ENCODE data around the gene ADARB2. TPM values are rescaled to one million over a fixed set of nuclear protein-coding genes. Genes with fewer than 3 reads are reported as not detected.

The ADARB2 gene
- total RNA-seq, 1 donor from 2014 or later: 1.8 TPM

- Mint-ChIP-seq H3K9me3 (peaks cover 2% of the 10 kb centered on the region), H3K36me3 (ENCODE audit: low read depth) (peaks cover 6% of the 10 kb centered on the region), H3K27ac (ENCODE audit: unreplicated experiment) (no peak overlapping the region), H3K4me1 (peaks cover 16% of the 10 kb centered on the region), H3K4me3 (no peak overlapping the region), H3K27me3 (ENCODE audit: low read depth) (peaks cover 23% of the 10 kb centered on the region)
- DNase-seq (ENCODE audit: low read depth, low spot score): no peak
- TF ChIP-seq, protein P1, sequence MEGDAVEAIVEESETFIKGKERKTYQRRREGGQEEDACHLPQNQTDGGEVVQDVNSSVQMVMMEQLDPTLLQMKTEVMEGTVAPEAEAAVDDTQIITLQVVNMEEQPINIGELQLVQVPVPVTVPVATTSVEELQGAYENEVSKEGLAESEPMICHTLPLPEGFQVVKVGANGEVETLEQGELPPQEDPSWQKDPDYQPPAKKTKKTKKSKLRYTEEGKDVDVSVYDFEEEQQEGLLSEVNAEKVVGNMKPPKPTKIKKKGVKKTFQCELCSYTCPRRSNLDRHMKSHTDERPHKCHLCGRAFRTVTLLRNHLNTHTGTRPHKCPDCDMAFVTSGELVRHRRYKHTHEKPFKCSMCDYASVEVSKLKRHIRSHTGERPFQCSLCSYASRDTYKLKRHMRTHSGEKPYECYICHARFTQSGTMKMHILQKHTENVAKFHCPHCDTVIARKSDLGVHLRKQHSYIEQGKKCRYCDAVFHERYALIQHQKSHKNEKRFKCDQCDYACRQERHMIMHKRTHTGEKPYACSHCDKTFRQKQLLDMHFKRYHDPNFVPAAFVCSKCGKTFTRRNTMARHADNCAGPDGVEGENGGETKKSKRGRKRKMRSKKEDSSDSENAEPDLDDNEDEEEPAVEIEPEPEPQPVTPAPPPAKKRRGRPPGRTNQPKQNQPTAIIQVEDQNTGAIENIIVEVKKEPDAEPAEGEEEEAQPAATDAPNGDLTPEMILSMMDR (conservative IDR thresholded peaks at IDR 0.05): no peak
Observed at GRCh38 chr10:1570416-1571051, 166.8 kb downstream of the ADARB2 start.

DNA sequence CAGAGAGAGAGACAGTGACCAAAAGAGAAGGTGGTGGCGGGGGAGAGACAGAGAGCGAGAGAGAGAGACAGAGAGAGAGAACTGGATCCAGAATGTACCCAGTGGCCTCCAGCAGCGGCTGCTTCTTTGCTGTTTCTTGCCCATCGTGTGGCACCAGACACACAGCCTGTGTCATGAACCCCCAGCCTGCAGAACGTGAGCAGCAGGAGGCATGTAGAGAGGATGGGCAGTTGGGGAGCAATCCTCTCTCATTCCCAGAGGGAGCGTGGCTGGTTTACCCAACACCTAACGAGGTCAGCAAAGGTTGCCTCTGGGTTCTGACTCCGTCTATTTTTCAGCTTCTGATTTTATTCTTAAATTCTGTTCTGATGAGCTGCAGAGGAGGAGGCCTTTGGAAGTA is 168.1 kb downstream of the ADARB2 start:
- peaks cover 16% of the 10 kb centered on the region for H3K4me1 Mint-ChIP-seq
- TF ChIP-seq, protein P1 (conservative IDR thresholded peaks at IDR 0.05): no peak
- H3K27ac Mint-ChIP-seq (ENCODE audit: unreplicated experiment): no peak overlapping the region
- no peak for DNase-seq (ENCODE audit: low read depth, low spot score)
- peaks cover 6% of the 10 kb centered on the region for H3K36me3 Mint-ChIP-seq (ENCODE audit: low read depth)
- H3K9me3 Mint-ChIP-seq: peaks cover 2% of the 10 kb centered on the region
- H3K4me3 Mint-ChIP-seq: no peak overlapping the region
- peaks cover 23% of the 10 kb centered on the region for H3K27me3 Mint-ChIP-seq (ENCODE audit: low read depth)

- peaks cover 23% of the 10 kb centered on the region for H3K27me3 Mint-ChIP-seq (ENCODE audit: low read depth)
- H3K4me3 Mint-ChIP-seq: no peak overlapping the region
- DNase-seq (ENCODE audit: low read depth, low spot score): no peak
- H3K4me1 Mint-ChIP-seq: peaks cover 16% of the 10 kb centered on the region
- H3K27ac Mint-ChIP-seq (ENCODE audit: unreplicated experiment): no peak overlapping the region
- peaks cover 2% of the 10 kb centered on the region for H3K9me3 Mint-ChIP-seq
- peaks cover 6% of the 10 kb centered on the region for H3K36me3 Mint-ChIP-seq (ENCODE audit: low read depth)
- TF ChIP-seq, protein P1 (conservative IDR thresholded peaks at IDR 0.05): no peak
Observed at GRCh38 chr10:1567742-1568495, 169.4 kb downstream of the ADARB2 start.

GRCh38 chr10:1567152-1567551 is 170.2 kb downstream of the ADARB2 start:
- Mint-ChIP-seq H3K4me3 (no peak overlapping the region), H3K27ac (ENCODE audit: unreplicated experiment) (no peak overlapping the region), H3K27me3 (ENCODE audit: low read depth) (peaks cover 19% of the 10 kb centered on the region), H3K4me1 (peaks cover 10% of the 10 kb centered on the region), H3K36me3 (ENCODE audit: low read depth) (peaks cover 5% of the 10 kb centered on the region), H3K9me3 (peaks cover 2% of the 10 kb centered on the region)
- no peak for DNase-seq (ENCODE audit: low read depth, low spot score)
- TF ChIP-seq, protein P1 (conservative IDR thresholded peaks at IDR 0.05): no peak

DNA sequence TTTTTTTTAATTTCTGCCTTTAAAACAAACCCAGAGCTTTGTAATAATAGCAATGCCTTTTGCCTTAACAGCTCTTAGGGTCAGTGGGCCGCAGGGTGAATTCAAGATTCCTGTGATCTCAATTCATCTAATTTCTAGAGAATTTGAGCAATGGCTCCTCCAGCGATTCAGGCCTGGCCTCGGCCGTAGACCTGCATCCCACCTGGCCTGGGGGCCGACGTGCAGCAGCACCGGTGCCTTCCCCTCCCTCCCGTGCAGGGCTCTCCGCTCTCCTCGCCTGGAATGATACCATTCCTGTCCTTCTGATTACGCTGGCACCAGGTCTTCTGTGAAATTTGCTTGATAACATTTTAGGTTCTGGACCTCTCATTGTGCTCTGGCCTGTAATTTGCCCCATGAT is 172.5 kb downstream of the ADARB2 start:
- no peaks in the 10 kb centered on the region for H3K36me3 Mint-ChIP-seq (ENCODE audit: low read depth)
- no peak overlapping the region for H3K4me3 Mint-ChIP-seq
- no peak overlapping the region for H3K27ac Mint-ChIP-seq (ENCODE audit: unreplicated experiment)
- no peaks in the 10 kb centered on the region for H3K9me3 Mint-ChIP-seq
- H3K27me3 Mint-ChIP-seq (ENCODE audit: low read depth): peaks cover 4% of the 10 kb centered on the region
- no peak for DNase-seq (ENCODE audit: low read depth, low spot score)
- TF ChIP-seq, protein P1 (conservative IDR thresholded peaks at IDR 0.05): no peak
- peaks cover 4% of the 10 kb centered on the region for H3K4me1 Mint-ChIP-seq
